Neural cell (in vitro differentiated cells): ENCODE data around the gene SPATA6L.

ENCODE experiments used
- CTCF ChIP-seq: fragments of 450-650 bp; IDR thresholded peaks from 2 replicates; pipeline ENCODE4 v1.5.1; 2014; ENCODE audit warnings: antibody characterized with exemption, mild to moderate bottlenecking, moderate library complexity; ENCODE audit not compliant: poor library complexity, severe bottlenecking
- EZH2 ChIP-seq: fragments of 200-600, 300-800 bp; shearing (Covaris generic), sonication (generic); IDR thresholded peaks from 2 replicates; pipeline ENCODE4 v1.6.1; 2014; ENCODE audit warnings: antibody characterized with exemption, low read length, borderline replicate concordance, mild to moderate bottlenecking; ENCODE audit not compliant: insufficient read depth, poor library complexity, severe bottlenecking
- REST ChIP-seq: IDR thresholded peaks from 2 replicates; pipeline ENCODE4 v1.6.1; 2012; ENCODE audit warnings: borderline replicate concordance
- SMC3 ChIP-seq: fragments of 450-650 bp; conservative IDR thresholded peaks from 2 replicates; pipeline ENCODE4 v1.6.1; 2014; ENCODE audit warnings: antibody characterized with exemption, mild to moderate bottlenecking, moderate library complexity; ENCODE audit not compliant: poor library complexity
- TAF1 ChIP-seq: IDR thresholded peaks from 2 replicates; pipeline ENCODE4 v1.6.1; 2012; ENCODE audit warnings: low read depth

- TF ChIP-seq TAF1 (no peak), CTCF (no peak), EZH2 (no peak), SMC3 (no peak), REST (no peak)
Observed at GRCh38 chr9:4585135-4585534, 81.1 kb downstream of the SPATA6L start.
